Measurements from ENCODE around the gene LAYN. TPM values are rescaled to one million over a fixed set of nuclear protein-coding genes. Genes with fewer than 3 reads are reported as not detected.

Gene LAYN
- total and polyA plus RNA-seq, 8 donors, result 9.6 to 19.8 (median 15.9) TPM

GRCh38 chr11:111602865-111603610 lies 62.5 kb downstream of the LAYN start:
- ATAC-seq (peak; percentile 48), DNase-seq (peak in 3 of 4 donors; percentile 60 to 86 (median 61))
- TF ChIP-seq CTCF (IDR thresholded peaks at IDR 0.05), result no peak
- Histone ChIP-seq H3K27ac (peak overlapping the region; percentile 95 to 97), H3K4me3 (peak overlapping the region; percentile 88 to 93), H3K36me3 (no peaks in the 10 kb centered on the region), H3K4me1 (peaks cover 0 to 50% of the 10 kb centered on the region in 2 donors), H3K9me3 (no peaks in the 10 kb centered on the region), H3K27me3 (no peaks in the 10 kb centered on the region)
- intact Hi-C loops (cut with DNase I), result loop anchor here in 1 of 2 donors (5.0 kb wide), 1 partner anchor 174 kb away; no protein-coding TSS in a partner anchor

- DNase-seq (no peak), ATAC-seq (no peak)
- Histone ChIP-seq H3K9me3 (no peaks in the 10 kb centered on the region), H3K4me1 (peaks cover 0 to 50% of the 10 kb centered on the region in 2 donors), H3K27ac (peak overlapping the region; percentile 95 to 97), H3K4me3 (peak overlapping the region; percentile 88 to 93), H3K36me3 (no peaks in the 10 kb centered on the region), H3K27me3 (no peaks in the 10 kb centered on the region)
- intact Hi-C loops (cut with DNase I), result loop anchor here in 1 of 2 donors (5.0 kb wide), 1 partner anchor 174 kb away; no protein-coding TSS in a partner anchor
- TF ChIP-seq CTCF (IDR thresholded peaks at IDR 0.05), result no peak
These were observed 63.2 kb downstream of the LAYN start for GRCh38 chr11:111603611-111604130.

- DNase-seq (peak in 1 of 4 donors; percentile 51), ATAC-seq (peak; percentile 7)
- peak; percentile 47 to 49 for TF ChIP-seq CTCF (IDR thresholded peaks at IDR 0.05)
- Histone ChIP-seq H3K27ac (peak overlapping the region in 1 of 2 donors; percentile 95), H3K4me3 (peak overlapping the region in 1 of 2 donors; percentile 88), H3K4me1 (peaks cover 0 to 50% of the 10 kb centered on the region in 2 donors), H3K27me3 (no peaks in the 10 kb centered on the region), H3K36me3 (no peaks in the 10 kb centered on the region), H3K9me3 (no peaks in the 10 kb centered on the region)
- intact Hi-C loops (cut with DNase I), result loop anchor here in 1 of 2 donors (5.0 kb wide), 1 partner anchor 173 kb away; no protein-coding TSS in a partner anchor
These were observed 64.0 kb downstream of the LAYN start for GRCh38 chr11:111604392-111605009.

- intact Hi-C loops (cut with DNase I), result no loop called here
- Histone ChIP-seq H3K4me1 (peaks cover 0 to 50% of the 10 kb centered on the region in 2 donors), H3K27ac (no peak overlapping the region), H3K27me3 (no peaks in the 10 kb centered on the region), H3K36me3 (no peaks in the 10 kb centered on the region), H3K9me3 (no peaks in the 10 kb centered on the region), H3K4me3 (no peak overlapping the region)
- DNase-seq (no peak), ATAC-seq (no peak)
- no peak for TF ChIP-seq CTCF (IDR thresholded peaks at IDR 0.05)
These were observed 65.2 kb downstream of the LAYN start for GRCh38 chr11:111605681-111606080.

GRCh38 chr11:111606986-111607385 lies 66.5 kb downstream of the LAYN start:
- ATAC-seq (no peak), DNase-seq (no peak)
- no peak for TF ChIP-seq CTCF (IDR thresholded peaks at IDR 0.05)
- Histone ChIP-seq H3K27ac (no peak overlapping the region), H3K27me3 (no peaks in the 10 kb centered on the region), H3K4me1 (peaks cover 4 to 55% of the 10 kb centered on the region in 2 donors), H3K36me3 (no peaks in the 10 kb centered on the region), H3K4me3 (no peak overlapping the region), H3K9me3 (no peaks in the 10 kb centered on the region)
- intact Hi-C loops (cut with DNase I), result no loop called here
